Measurements from ENCODE around the gene IRF2BP1.
"Not testable (repeated sequence)": the region's sequence is repeated elsewhere in the genome, so short reads cannot be mapped to it uniquely, and the experiment has no call there.

Gene IRF2BP1

DNA sequence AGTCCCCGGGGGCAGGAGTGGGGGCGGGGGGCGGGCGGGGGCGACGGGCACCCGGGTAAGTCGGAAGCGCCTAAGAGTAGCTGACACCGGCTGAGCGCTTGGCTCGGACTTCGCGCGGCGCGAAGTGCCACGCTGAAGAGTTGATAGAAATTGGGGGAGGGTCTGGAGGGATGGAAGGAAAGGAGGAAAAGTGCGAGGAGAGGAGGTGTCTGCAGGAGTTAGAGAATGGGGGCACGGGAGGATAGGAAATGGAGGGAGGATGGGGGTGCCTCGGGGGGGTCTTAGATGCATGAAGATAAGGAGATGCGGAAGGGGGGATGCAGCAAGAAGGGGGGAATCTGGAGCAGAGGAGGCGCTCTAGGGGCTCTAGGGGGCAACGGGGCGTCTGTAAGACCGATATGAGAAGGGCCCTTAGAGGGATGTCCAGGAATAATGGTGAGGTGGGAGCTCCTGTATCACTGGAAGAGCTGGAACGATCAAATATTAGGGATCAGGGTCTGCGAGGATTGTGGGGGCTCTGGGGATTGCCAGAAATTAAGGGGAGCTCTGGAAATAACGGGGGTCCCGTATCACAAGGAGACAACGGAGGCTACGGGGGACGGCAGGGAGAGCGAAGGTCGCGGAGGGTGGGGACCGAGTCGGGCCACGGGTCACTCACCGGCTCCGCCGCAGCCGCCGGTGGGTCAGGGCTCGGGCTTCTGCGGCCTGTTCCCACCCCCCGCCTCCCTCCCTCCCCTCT lies 16.1 kb upstream of the IRF2BP1 start, which contains the start of gene MYPOP:
MYPOP (minus strand) TSS at position 702 of the 739 bp plus-strand sequence. CDS start 840 bp downstream, outside the sequence.
- no peak for DNase-seq

- DNase-seq: no peak
Measured at GRCh38 chr19:45901432-45901911, 15.5 kb upstream of the IRF2BP1 start.

- DNase-seq: no peak
Measured at GRCh38 chr19:45900738-45901431, 14.9 kb upstream of the IRF2BP1 start.

DNA sequence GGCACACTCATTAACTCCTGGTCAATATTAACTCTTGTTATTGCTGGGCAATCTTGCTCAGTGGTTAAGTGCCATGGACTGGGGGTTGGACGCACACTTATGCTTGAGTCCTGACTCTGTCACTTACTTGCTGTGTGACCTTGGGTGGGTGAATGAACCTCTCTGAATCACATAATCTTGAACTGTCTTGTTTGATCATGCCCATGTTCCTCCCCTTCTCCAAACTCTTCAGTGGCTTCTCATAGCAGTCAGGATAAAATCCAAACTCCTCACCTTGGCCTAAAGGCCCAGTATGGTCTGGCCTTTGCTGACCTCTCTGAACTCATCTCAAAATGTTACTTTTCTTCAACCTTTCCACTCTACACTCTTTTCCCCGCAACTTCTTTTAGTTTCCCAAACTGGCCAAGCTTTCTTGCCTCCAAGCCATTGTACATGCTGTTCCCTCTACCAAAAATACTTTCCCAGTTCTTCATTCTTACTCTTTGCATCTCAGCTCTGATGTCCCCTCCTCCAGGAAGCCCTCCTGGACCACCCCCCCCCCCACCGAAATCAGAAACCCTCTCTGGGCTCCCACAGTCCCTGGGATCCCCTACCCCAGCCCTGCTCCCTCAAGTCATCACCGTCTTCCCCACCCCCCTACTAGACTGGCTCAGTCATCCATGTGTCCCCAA lies 14.1 kb upstream of the IRF2BP1 start:
- DNase-seq: no peak

DNA sequence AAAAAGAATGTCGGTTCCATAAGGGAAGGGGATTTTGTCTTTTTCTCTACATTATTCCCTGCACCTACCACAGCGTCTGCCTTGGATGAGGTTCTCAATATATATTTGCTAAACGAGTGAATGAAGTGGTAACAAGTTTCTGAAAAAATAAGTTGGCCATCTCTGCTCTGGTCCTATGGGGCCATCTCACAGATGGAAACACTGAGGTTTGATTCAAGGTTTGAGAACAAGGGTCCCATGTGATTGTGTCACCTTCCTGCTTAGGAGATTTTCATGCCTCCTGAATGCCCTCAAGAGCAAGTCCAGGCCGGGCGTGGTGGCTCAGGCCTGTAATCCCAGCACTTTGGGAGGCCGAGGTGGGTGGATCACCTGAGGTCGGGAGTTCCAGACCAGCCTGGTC lies 13.3 kb upstream of the IRF2BP1 start:
- DNase-seq: no peak

DNA sequence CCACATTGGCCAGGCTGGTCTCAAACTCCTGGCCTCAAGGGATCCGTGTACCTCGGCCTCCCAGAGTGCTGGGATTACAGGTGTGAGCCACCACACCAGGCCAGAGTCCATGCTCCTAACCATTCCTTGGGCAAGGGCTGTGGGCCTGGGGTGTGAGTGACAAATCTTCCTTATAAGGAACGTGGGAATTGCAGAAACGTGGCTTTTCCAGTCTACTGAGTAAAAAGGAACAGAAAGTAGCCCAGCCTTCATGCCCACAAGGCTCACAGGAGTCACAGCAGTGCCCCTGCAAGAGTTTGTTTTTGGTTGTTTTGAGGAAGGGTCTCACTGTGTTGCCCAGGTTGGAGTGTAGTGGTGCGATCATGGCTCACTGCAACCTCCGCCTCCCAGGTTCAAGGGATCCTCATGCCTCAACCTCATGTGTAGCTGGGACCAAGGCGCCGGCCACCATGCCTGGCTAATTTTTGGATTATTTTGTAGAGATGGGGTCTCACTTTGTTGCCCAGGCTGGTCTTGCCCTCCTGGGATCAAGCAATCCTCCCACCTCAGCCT lies 11.4 kb upstream of the IRF2BP1 start:
- no peak for DNase-seq

DNA sequence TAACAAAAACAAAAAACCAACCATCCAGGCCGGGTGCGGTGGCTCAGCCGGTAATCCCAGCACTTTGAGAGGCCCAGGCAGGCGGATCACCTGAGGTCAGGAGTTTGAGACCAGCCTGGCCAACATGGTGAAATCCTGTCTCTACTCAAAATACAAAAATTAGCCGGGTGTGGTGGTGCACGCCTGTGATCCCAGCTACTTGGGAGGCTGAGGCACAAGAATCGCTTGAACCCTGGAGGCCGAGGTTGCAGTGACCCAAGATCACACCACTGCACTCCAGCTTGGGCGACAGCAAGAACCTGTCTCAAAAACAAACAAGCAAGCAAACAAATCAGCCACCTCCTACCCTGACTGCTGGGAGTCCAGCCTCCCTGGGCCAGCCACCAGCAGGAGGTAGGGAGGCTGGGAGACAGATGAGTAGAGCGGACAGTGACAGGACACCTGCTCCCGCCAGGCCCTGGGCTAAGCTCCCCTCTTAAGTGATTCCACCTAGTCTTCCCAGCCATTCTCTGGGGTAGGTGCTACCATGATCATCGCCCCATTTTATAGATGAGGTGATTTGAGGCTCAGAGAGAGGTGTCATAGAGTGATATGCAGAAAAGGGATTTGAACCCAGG lies 10.2 kb upstream of the IRF2BP1 start:
- DNase-seq: not testable (repeated sequence)

GRCh38 chr19:45895519-45895972 lies 9.6 kb upstream of the IRF2BP1 start:
- no peak for DNase-seq

- no peak for DNase-seq
Measured at GRCh38 chr19:45890877-45891276, 4.9 kb upstream of the IRF2BP1 start.

- DNase-seq: no peak
Measured at GRCh38 chr19:45889210-45889885, 3.4 kb upstream of the IRF2BP1 start.

DNA sequence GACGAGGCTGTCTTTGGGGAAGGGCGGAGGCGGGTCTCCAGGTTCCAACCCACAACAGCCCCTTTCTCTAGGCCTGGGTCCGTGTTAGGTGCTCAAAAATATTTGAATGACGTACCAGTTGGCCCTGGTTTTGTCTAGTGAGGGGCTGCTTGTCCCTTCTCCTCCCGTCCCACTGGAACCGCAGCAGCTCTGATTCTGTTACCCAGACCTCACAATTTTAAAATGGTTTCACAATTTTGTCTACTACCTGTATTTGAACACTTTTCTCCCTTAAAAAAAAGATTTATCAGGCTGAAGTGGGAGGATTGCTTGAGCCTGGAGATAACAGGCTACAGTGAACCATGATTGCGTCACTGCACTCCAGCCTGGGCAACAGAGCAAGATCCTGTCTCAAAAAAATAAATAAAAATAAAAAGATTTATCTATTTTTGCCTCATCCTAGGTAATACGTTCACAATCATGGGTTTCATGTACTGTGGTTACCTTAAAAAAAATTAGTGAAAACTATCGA lies 1.3 kb upstream of the IRF2BP1 start:
- no peak for DNase-seq

- DNase-seq: peak; percentile 61
Measured at GRCh38 chr19:45886427-45887199, 672 bp upstream of the IRF2BP1 start.

GRCh38 chr19:45884682-45885555 lies 1.0 kb downstream of the IRF2BP1 start:
- DNase-seq: no peak

DNA sequence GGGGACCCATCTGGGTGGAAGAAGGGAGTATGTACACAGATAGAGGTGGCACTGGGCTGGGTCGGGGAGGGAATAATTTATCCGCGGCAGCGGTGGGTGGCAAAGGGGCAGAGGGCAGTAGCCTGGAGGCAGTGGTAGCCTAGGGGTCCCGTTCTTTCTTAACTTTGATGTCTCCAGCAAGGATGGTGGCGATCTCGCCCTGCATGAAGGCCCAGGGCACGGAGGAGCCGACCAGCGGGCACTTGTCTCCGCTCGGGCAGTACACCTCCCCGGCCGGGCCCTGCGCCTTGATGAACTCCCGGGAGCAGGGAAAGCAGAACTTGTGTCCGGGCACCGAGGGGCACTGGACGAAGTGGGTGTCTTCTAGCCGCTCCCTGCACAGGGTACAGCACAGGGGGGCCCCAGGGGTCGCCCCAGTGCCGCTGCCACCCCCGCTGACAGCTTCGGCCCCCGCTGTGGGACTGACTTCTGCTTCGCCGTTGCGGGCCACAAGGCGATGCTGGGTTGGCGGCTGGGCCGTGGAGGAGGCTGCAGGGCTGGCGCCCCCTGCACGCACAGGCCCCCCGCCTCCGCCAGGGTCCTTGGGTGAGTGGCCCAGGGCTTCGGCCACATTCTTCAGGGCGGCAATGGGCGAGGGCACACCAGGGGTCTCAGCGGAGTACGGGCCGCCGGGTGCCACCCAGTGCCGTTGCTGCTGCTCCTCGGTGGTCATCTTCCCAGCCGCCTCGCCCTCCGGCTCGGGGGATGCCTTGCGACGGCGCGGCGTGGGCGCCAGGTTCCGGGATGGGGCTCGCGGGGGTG lies 1.9 kb downstream of the IRF2BP1 start:
- no peak for DNase-seq

DNA sequence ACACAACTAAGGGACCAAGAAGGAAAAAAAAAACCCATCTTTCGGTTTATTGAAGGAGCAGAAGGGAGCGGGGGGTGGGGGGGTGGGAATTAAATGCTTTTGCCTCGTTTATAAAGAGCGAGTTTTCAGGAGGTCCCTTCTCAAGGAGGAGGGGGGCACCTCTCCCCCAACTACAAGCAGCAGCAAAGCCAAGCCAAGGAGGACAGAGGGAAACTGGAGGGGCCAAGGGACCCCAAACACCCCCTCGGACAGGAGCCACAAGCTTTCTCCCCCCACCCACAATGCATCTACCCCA lies 2.4 kb downstream of the IRF2BP1 start:
- DNase-seq: no peak

DNA sequence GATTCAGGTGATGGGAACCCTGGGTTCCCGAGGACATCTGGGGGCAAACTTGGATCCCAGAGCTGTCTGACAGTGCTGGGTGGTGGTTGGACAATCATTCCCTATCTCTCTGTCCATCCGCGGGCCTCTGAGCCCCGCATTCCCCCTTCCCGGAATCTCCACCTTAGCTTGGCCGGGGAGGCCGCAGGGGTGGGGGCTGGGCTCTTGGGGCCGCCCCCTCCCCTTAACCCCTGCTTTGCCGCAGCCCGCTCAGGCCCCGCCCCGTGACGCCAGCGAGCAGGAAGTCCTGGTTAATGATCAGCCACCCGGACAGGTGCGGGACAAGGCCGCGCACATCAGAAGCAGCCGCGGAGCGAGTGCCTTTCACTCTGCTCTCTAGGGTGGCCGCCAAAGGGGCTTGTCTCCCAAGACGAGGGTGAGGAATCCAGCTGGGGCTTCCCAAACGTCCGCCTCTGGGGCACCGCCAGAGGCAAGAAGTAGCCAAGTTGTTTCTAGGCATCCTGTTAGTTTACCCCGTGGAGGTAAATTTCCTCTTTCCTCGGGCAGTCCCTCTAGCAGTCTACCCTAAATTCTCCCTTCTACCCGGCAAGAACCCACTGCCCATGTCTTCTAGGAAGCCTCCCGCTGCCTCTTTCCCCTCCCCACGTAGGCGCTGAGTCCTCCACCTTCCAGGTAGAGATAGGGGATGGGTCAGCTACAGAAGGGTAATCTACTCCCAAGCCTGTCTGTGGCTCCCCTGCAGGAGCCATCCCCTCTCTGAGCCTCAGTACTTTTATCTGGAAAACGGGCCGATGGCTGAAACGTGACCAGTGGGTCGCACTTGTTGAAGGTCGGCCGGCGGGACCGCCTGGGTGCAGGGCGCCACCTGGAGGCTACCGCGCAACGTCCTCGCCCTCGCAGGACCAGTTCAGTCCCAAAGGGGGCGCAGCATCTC lies 3.0 kb downstream of the IRF2BP1 start:
- DNase-seq: peak; percentile 47

DNA sequence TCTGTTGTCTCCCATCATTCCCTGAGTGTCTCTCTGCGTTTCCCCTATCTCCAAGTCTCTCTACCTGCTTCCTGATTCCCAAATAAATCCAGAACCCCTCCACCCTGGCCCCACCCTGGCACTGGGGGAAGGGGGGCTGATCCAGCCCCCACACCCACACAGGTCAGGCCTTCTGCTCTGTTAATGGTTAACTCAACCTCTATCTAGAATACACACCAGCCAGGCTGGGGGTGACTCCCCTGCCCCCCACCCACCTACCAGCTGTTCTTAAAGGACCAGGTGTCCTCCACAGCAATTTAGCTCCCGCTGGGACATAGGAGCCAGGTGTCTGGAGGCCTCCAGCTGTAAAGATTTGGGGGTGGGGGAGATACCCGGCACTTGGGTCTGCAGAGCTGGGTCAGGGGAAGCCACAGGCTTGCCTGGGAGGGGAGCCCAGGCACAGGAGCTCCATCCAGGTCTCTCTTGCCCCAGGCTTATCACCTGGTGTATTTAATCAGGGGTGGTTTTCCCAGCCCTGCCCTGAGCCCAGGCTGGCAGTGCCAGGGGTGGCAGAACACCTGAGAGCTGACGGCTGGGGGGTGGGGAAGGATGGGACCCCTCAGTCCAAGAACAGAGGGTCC lies 3.9 kb downstream of the IRF2BP1 start:
- DNase-seq: no peak
